IgD-negative memory B cell (primary cell): ENCODE data around the gene CPA1. TPM values are rescaled to one million over a fixed set of nuclear protein-coding genes. Genes with fewer than 3 reads are reported as not detected.

ENCODE experiments used
- H3K27ac Mint-ChIP-seq, 3 donors: one replicate each; pipeline ENCODE4 v1.8.0; 2020 to 2022; ENCODE audit warnings: mild to moderate bottlenecking in 3 of 3, mixed read lengths in 3 of 3, moderate library complexity in 1 of 3
- H3K27me3 Mint-ChIP-seq: one replicate; pipeline ENCODE4 v1.8.0; 2021; ENCODE audit warnings: mixed read lengths
- H3K36me3 Mint-ChIP-seq: one replicate; pipeline ENCODE4 v1.8.0; 2020; ENCODE audit warnings: mild to moderate bottlenecking, mixed read lengths
- H3K4me1 Mint-ChIP-seq, 3 donors: one replicate each; pipeline ENCODE4 v1.8.0; 2020 to 2022; ENCODE audit warnings: mixed read lengths in 3 of 3, mild to moderate bottlenecking in 1 of 3
- H3K4me3 Mint-ChIP-seq, 4 donors: one replicate each; pipeline ENCODE4 v1.8.0; 2020 to 2022; ENCODE audit warnings: mild to moderate bottlenecking in 4 of 4, mixed read lengths in 4 of 4, moderate library complexity in 3 of 4
- H3K9me3 Mint-ChIP-seq, 3 donors: one replicate each; pipeline ENCODE4 v1.8.0; 2020 to 2021; ENCODE audit warnings: mixed read lengths in 3 of 3, mild to moderate bottlenecking in 1 of 3
- polyA plus RNA-seq: library from polyadenylated mRNA; unstranded; fragments of 300-500 nt; fragmentation: Illumina TruSeq; gene quantifications from one replicate; pipeline ENCODE4 v1.2.3, GENCODE V29; 2021

The CPA1 gene
- polyA plus RNA-seq, 1 donor from 2014 or later = not detected

DNA sequence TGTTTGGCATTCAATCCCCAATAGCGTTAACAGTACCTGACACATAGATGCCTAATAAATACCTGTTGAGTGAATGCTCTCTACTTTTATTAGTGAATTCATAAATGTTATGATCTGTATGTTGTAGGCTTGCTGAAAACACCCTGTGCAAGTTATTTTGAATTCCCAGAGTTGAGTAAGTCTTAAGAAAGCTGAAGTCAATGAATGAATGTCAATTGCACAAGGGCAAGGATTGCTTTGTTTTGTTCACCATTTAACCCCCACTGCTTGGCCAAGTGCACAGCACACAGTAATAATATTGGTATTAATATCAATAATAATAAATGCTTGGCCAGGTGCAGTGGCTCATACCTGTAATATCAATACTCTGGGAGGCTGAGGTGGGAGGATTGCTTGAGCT lies 10.2 kb downstream of the CPA1 start:
- Mint-ChIP-seq H3K4me1 (peaks cover 0 to 10% (median 6%) of the 10 kb centered on the region in 3 donors), H3K4me3 (no peak overlapping the region), H3K36me3 (peaks cover 2% of the 10 kb centered on the region), H3K27ac (no peak overlapping the region), H3K9me3 (peaks cover 0 to 3% (median 2%) of the 10 kb centered on the region in 3 donors), H3K27me3 (no peaks in the 10 kb centered on the region)

DNA sequence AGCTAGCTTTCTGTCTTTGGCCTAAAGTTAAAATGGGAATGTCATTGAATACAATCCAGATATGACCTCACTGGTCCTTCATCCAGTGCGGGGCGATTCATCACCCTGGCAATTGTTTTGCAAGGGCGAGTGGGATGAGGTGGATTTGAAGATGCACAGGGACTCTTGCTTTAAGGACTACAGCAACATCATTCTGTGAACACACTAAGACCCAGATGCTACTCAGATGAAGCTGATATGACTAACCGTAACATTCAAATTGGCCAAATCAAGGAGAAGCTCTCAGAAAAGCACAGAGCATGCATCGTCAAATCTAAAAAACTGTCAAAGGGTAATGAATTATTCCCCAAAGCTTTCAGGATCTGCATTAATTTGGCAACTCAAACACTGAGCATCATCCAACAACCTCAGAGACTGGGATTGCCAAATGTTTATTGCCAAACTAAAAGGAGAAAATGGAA lies 12.8 kb downstream of the CPA1 start:
- no peak overlapping the region for H3K4me3 Mint-ChIP-seq

DNA sequence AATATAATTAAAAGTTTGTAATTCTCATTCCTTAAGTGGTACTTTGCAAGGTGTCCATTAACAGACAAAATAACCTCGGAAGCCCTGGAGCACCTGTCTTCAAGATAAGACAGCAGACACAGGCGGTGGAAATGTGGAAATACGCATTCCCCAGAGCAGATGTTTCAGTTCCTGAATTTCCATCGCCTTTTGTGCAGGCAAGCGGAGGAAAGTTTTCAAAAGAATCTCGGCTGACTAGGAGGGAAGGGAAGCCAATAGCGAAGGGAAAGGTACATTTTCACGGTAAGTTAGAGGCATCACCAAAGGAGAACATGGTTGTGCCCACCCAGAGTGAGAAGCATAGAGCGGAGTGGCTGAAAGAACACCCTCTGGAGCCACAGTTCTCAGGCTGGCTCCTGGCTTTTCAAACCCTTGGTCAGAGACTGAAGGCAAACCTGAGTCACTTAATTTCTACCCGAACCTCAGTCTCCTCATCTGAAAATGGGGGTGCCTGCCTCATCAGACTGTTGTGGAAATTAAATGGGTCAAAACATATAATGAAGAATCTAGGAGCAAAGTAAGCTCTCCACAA lies 13.6 kb downstream of the CPA1 start:
- Mint-ChIP-seq H3K4me1 (peaks cover 0 to 10% (median 6%) of the 10 kb centered on the region in 3 donors), H3K27ac (no peak overlapping the region), H3K27me3 (no peaks in the 10 kb centered on the region), H3K4me3 (no peak overlapping the region), H3K36me3 (no peaks in the 10 kb centered on the region), H3K9me3 (no peaks in the 10 kb centered on the region)

More for the DNA sequence above, 12.8 kb downstream of the CPA1 start:
- no peaks in the 10 kb centered on the region for H3K27me3 Mint-ChIP-seq
- H3K4me1 Mint-ChIP-seq = peaks cover 0 to 10% (median 6%) of the 10 kb centered on the region in 3 donors
- no peaks in the 10 kb centered on the region for H3K36me3 Mint-ChIP-seq
- H3K27ac Mint-ChIP-seq = no peak overlapping the region
- H3K9me3 Mint-ChIP-seq = peaks cover 0 to 3% (median 2%) of the 10 kb centered on the region in 3 donors

DNA sequence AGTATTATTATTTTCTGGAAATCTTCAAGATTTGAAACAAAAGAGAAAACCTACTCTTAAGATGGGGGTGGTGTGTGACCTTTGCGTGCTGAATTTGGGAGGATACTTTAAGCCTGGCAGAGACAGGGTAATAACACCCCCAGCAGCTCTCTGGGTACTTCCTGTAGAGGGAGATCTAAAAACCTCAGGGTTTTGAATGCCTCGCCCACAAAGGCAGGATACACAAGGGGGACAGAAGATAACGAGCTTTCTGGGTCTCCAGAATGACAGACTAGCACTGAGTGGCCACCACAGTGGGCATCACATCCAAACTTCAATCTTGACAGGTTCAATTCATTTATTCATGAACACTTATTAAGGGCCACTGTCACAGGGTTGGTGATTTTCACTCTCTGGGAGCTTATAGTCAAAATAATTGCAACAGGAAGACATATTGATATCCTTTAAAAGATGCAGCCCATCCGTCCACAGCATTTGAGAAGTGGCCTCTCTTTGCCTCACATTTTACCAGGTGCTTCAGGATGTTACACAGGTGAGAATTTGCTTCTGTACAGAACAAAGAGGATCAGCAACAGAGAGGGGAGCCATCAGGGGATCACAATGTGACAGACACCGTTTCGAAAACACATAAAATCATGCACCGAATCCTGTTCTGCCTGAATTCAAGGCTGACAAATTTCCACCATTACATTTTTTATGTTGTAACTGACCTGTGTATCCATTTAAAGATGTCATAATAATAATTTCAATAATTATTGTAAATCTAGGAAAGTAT lies 14.3 kb downstream of the CPA1 start:
- Mint-ChIP-seq H3K36me3 (no peaks in the 10 kb centered on the region), H3K27ac (peak overlapping the region in 1 of 3 donors; percentile 41), H3K9me3 (no peaks in the 10 kb centered on the region), H3K27me3 (no peaks in the 10 kb centered on the region), H3K4me1 (peaks cover 0 to 10% (median 6%) of the 10 kb centered on the region in 3 donors), H3K4me3 (peak overlapping the region in 2 of 4 donors; percentile 28 to 49)

DNA sequence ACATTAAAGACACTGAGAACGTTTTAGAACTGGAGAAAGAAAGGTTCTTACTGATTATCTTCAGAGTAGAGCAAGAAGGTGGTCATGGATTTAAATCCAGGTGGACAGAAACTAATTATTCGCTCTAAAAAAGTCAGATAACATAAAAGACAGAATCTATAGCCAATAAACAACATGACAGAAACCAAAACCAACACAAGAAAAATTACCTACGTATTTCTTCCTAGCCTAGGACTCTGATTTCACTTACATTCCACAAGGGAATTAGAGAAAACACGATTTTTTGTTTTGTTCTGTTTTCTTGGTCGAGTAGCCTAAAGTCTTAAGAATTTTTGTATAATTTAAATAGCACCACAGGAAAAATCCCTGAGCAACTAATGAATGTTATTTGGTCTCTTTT lies 15.1 kb downstream of the CPA1 start:
- Mint-ChIP-seq H3K36me3 (peaks cover 4% of the 10 kb centered on the region), H3K27ac (no peak overlapping the region), H3K9me3 (no peaks in the 10 kb centered on the region), H3K27me3 (no peaks in the 10 kb centered on the region), H3K4me3 (peak overlapping the region in 1 of 4 donors; percentile 13), H3K4me1 (peaks cover 0 to 10% (median 6%) of the 10 kb centered on the region in 3 donors)

DNA sequence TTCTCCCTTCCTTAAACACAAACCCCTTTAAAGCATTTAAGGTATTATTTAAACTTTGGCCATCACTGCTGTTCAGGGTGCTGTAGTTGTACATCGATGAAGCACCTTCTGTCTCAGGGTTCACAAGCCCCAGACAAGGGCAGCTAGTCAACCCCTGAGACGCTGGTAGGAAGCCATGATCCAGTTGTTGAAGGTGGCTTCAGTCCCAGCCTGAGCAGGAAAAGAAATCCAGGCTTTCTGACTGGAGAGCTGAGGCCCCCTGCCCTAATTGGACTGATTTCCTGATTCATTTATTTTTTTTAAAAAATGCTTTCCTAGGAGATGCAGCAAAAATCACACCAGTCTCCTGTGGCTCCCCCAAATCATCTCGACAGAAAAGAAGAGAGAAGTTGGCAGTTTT lies 15.8 kb downstream of the CPA1 start:
- Mint-ChIP-seq H3K27me3 (no peaks in the 10 kb centered on the region), H3K27ac (no peak overlapping the region), H3K4me3 (no peak overlapping the region), H3K9me3 (no peaks in the 10 kb centered on the region), H3K36me3 (peaks cover 4% of the 10 kb centered on the region), H3K4me1 (peaks cover 0 to 10% (median 6%) of the 10 kb centered on the region in 3 donors)

DNA sequence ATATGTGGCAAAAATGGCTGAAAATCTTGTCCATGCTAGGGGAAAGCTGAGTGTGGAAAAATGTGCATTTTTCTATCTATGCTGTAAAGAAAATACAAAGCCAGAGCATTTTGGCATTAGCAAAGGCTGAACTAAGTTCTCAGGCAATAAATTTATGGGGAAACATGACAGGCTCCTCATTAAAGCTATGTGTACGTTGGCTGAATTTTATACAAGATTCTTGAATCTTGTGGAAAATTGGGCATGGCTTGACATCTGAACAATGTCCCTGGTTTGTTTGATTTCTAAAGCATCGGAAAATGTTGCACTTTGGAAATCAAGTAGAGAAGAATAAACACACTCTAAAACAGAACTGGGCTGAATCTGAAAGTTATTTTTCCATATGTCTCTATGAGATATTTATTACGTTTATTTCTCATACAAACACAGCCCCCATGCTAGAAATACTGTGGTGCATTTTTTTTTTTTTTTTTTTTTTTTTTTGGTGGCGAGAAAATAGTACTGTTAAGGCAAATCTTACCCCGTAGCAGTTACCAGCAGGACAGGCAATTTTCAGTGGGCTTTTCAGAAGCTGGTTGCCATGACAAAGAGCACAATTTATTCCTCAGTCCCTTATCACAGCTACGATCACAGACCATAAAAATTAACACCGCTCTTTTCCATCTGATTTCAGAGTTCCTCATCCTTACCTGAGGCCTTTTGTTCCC lies 16.9 kb downstream of the CPA1 start:
- Mint-ChIP-seq H3K27ac (no peak overlapping the region), H3K27me3 (no peaks in the 10 kb centered on the region), H3K9me3 (no peaks in the 10 kb centered on the region), H3K4me1 (peaks cover 0 to 10% (median 6%) of the 10 kb centered on the region in 3 donors), H3K4me3 (no peak overlapping the region), H3K36me3 (peaks cover 4% of the 10 kb centered on the region)

DNA sequence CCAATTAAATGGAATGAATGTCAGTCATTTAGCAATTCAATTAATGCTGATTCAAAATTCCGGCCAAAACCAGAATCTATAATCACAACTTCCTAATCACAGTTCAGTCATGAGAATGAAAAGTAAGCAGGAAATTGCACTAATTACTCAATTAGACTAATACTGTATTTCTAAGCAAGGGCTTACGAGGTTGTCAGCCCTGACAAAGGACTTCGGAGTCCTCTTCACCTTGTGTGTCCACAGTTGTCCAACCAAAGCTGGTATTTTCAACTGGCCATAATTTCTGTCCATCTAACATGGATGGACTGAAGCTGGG lies 17.4 kb downstream of the CPA1 start:
- no peak overlapping the region for H3K4me3 Mint-ChIP-seq
- H3K36me3 Mint-ChIP-seq = peaks cover 8% of the 10 kb centered on the region
- H3K4me1 Mint-ChIP-seq = peaks cover 0 to 10% (median 6%) of the 10 kb centered on the region in 3 donors
- no peak overlapping the region for H3K27ac Mint-ChIP-seq
- H3K9me3 Mint-ChIP-seq = no peaks in the 10 kb centered on the region
- no peaks in the 10 kb centered on the region for H3K27me3 Mint-ChIP-seq

DNA sequence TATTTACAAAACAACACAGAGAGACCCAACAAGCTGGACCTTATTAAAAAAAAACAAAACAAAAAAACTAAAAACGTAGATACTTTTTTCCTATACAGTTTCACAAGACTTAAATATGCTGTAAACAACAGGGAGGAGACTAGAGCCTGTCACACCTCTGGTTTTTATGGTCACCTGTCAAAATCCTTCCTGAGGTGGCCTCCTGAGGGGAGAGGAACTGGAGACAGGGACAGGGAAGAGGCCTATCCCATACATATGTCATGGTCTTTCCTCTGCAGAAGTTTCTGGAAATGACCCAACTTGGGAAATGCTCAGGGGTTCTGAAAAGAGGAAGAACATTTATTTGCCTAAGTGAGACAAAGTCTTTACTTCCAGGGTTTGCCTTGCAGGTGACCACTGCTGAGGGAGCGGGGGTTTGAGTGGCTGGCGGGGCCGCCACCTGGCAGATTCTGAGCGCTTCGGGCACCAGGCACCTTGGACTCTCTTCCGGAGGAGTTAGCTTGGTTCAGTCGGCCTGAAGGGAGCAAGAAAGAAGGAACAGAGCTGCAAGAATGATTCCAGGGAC lies 18.3 kb downstream of the CPA1 start:
- Mint-ChIP-seq H3K9me3 (no peaks in the 10 kb centered on the region), H3K27me3 (no peaks in the 10 kb centered on the region), H3K4me3 (no peak overlapping the region), H3K4me1 (peaks cover 0 to 8% (median 6%) of the 10 kb centered on the region in 3 donors), H3K36me3 (peaks cover 8% of the 10 kb centered on the region), H3K27ac (no peak overlapping the region)

DNA sequence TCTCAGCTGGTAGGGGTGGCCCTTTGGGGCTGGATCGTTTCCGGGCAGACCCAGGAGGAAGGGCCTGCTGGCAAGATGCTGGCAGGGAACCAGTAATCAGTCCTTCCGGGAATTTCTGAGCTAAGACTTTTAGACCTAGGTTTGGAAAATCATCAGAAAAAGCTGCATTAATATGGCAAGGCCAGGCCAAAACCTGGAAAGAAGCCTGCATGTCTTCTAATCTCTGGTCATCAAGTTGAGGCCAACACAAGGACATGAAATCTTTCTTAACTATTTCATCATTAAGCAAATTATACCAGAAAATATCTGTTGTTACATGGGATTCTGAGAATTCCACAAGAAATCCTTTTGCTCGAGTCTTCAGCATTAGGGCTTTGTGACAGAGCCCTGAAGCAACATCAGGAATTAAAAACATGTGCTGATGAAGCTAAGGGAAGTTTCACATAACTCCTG lies 19.9 kb downstream of the CPA1 start:
- Mint-ChIP-seq H3K36me3 (peaks cover 13% of the 10 kb centered on the region), H3K4me3 (no peak overlapping the region), H3K27me3 (no peaks in the 10 kb centered on the region), H3K27ac (no peak overlapping the region), H3K9me3 (no peaks in the 10 kb centered on the region), H3K4me1 (no peaks in the 10 kb centered on the region)

DNA sequence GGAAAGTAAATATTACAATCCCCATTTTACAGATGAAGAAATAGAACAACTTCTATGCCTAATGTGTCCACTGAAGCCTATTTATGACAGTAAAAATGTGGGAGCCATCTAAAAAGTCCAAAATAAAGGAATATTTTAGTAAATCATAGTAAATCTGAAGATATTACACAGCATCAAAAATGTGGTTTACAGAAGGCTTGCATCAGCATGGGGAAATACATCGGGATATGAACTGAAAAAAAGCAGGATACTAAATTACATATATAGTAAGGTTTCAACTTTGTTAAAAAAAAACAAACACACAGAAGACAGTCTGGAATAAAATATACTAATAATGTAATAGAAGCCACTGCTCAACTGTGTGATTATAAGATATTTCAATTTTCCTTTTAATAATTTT lies 20.8 kb downstream of the CPA1 start:
- Mint-ChIP-seq H3K4me1 (no peaks in the 10 kb centered on the region), H3K4me3 (no peak overlapping the region), H3K36me3 (peaks cover 13% of the 10 kb centered on the region), H3K27me3 (no peaks in the 10 kb centered on the region), H3K27ac (no peak overlapping the region), H3K9me3 (no peaks in the 10 kb centered on the region)

DNA sequence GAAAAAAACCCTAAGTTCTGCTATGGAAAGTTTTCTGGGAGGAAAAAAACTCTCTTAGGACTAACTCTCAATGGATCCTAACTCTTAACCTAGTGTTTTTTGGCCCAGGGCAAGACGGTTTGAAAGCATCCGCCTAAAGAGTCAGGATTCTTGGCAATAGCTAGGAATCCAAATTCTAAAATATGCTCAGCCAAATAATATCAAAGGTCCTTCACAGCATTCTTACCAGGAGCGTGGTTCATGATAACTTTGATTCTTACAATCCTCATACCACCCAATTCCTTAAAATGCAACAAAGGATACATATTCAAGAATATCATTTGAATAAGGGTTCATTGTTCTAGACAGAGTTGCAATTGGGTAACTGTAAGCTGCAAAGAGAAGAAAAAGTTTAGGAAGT lies 21.3 kb downstream of the CPA1 start:
- Mint-ChIP-seq H3K27ac (no peak overlapping the region), H3K27me3 (no peaks in the 10 kb centered on the region), H3K4me3 (no peak overlapping the region), H3K9me3 (no peaks in the 10 kb centered on the region), H3K4me1 (no peaks in the 10 kb centered on the region), H3K36me3 (peaks cover 13% of the 10 kb centered on the region)

DNA sequence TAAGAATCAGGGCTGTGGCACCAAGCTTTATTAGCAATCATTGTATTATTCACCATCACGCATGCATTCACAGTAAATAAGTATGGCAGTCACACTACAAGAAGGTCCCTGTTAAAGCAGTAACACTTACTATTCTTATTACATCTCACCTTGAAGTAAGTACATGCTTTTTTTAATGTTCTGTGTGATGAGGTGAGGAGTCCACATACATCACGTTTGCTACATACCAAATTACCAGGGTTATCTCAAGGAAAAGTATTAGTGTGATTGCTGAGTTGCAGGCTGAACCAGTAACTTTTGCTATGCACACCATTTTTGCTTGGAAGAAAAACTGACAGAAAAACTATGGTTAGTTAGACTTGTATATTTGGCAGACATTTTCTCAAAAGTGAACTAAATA lies 24.7 kb downstream of the CPA1 start:
- Mint-ChIP-seq H3K4me1 (no peaks in the 10 kb centered on the region), H3K27ac (no peak overlapping the region), H3K4me3 (no peak overlapping the region), H3K9me3 (no peaks in the 10 kb centered on the region), H3K36me3 (peaks cover 9% of the 10 kb centered on the region), H3K27me3 (no peaks in the 10 kb centered on the region)

DNA sequence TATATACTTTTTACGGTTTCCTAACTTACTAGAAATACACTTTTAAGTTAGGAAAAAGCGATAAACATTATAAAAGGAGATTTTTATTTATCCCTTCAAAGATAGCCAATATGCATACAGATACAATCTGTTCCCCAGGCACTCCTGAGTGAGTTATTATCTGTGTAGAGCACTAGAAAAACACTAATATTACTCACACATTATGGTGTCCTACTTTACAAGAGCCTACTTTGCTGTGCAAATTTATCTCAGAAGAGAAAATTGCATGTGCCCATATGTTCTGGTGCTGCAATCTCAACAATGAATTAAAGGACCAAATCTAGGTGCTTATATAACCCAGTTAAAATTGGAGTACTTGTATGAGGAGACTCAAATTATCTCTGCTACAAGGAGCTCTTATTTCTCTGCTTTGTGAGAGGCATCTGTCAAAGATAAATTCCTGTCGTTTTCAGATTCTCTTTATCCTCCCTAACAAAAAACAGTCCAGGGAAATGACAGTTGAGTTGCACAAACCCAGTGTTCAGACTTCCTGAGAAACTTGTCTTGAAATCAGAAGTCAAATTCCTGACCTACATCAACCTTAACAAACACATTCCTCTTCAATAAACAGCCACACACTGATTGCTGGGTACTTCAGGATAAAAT lies 28.9 kb downstream of the CPA1 start:
- Mint-ChIP-seq H3K9me3 (no peaks in the 10 kb centered on the region), H3K27me3 (no peaks in the 10 kb centered on the region), H3K27ac (no peak overlapping the region), H3K4me1 (no peaks in the 10 kb centered on the region), H3K36me3 (peaks cover 5% of the 10 kb centered on the region), H3K4me3 (no peak overlapping the region)

DNA sequence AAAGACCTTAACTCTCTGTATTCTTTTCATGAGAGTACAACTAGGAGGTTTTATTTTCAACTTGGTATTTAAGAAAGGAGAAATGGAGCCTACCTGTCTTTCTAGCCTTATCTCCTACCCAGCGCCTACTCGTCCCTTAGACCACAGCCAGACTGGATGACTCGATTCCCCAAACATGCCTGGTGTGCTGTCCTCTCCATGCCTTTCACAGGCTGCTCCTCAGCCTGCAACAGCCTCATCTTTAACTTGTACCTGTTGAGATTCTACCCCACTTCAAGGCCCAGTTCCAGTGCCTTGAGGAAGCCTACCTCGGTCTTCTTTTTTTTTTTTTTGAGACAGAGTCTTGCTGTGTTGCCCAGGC lies 29.4 kb downstream of the CPA1 start:
- H3K27me3 Mint-ChIP-seq = no peaks in the 10 kb centered on the region
- peaks cover 2% of the 10 kb centered on the region for H3K36me3 Mint-ChIP-seq
- H3K27ac Mint-ChIP-seq = no peak overlapping the region
- H3K4me3 Mint-ChIP-seq = no peak overlapping the region
- H3K9me3 Mint-ChIP-seq = no peaks in the 10 kb centered on the region
- H3K4me1 Mint-ChIP-seq = no peaks in the 10 kb centered on the region
